ENCODE results near the gene PAPSS2.

DNA sequence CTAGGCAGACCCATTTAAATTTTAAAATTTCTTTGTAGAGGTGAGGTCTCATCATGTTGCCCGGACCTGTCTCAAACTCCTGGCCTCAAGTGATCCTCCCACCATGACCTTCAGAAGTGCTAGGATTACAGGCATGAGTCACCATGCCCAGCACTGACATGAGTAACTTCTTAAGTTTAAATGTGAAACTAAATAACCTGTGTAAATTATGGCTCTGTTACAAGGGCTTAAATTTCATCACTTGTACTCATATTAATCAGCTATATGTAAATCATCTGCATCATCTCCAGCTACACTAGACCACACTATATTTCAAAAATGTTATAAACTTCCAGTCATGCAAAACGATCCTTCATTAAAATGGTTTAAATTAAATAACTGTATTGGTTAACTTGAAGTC lies 102.2 kb downstream of the PAPSS2 start:
- TF ChIP-seq, protein P1, sequence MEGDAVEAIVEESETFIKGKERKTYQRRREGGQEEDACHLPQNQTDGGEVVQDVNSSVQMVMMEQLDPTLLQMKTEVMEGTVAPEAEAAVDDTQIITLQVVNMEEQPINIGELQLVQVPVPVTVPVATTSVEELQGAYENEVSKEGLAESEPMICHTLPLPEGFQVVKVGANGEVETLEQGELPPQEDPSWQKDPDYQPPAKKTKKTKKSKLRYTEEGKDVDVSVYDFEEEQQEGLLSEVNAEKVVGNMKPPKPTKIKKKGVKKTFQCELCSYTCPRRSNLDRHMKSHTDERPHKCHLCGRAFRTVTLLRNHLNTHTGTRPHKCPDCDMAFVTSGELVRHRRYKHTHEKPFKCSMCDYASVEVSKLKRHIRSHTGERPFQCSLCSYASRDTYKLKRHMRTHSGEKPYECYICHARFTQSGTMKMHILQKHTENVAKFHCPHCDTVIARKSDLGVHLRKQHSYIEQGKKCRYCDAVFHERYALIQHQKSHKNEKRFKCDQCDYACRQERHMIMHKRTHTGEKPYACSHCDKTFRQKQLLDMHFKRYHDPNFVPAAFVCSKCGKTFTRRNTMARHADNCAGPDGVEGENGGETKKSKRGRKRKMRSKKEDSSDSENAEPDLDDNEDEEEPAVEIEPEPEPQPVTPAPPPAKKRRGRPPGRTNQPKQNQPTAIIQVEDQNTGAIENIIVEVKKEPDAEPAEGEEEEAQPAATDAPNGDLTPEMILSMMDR (IDR thresholded peaks at IDR 0.05): no peak
- TF ChIP-seq POLR2A (IDR thresholded peaks at IDR 0.05): no peak

All from lower leg skin (tissue), 3 donors.